NCI-H460 (cell line): ENCODE results near the gene PEMT. TPM values are rescaled to one million over a fixed set of nuclear protein-coding genes. Genes with fewer than 3 reads are reported as not detected.

ENCODE experiments used
- DNase-seq: peaks from one replicate; pipeline ENCODE4 v3.0.0-alpha.2; 2016; ENCODE audit warnings: low read depth; ENCODE audit errors: extremely low read depth
- total RNA-seq: library from RNA; depleted of rRNA; stranded (reverse); fragments of >200 nt; shearing (Covaris generic); gene quantifications from 2 replicates; pipeline ENCODE4 v1.2.3, GENCODE V29; 2014

The PEMT gene
- total RNA-seq, 1 experiment from 2014 or later: 84.7 TPM

GRCh38 chr17:17518014-17518413 lies 73.5 kb downstream of the PEMT start:
- no peak for DNase-seq

- DNase-seq: no peak
These were observed 74.4 kb downstream of the PEMT start for GRCh38 chr17:17516941-17517720.

- DNase-seq: no peak
These were observed 75.3 kb downstream of the PEMT start for GRCh38 chr17:17515934-17516930.

- DNase-seq: no peak
These were observed 76.2 kb downstream of the PEMT start for GRCh38 chr17:17514993-17515933.

- no peak for DNase-seq
These were observed 77.0 kb downstream of the PEMT start for GRCh38 chr17:17514361-17514992.

GRCh38 chr17:17513626-17514025 lies 77.9 kb downstream of the PEMT start:
- no peak for DNase-seq

- DNase-seq: no peak
These were observed 78.6 kb downstream of the PEMT start for GRCh38 chr17:17512866-17513265.

- no peak for DNase-seq
These were observed 79.3 kb downstream of the PEMT start for GRCh38 chr17:17511881-17512858.

GRCh38 chr17:17511293-17511741 lies 80.2 kb downstream of the PEMT start:
- DNase-seq: no peak

GRCh38 chr17:17510456-17511292 lies 80.8 kb downstream of the PEMT start:
- DNase-seq: no peak

GRCh38 chr17:17509601-17510425 lies 81.7 kb downstream of the PEMT start:
- DNase-seq: no peak

GRCh38 chr17:17508646-17509591 lies 82.6 kb downstream of the PEMT start:
- DNase-seq: no peak

- no peak for DNase-seq
These were observed 83.4 kb downstream of the PEMT start for GRCh38 chr17:17508019-17508535.

- no peak for DNase-seq
These were observed 84.0 kb downstream of the PEMT start for GRCh38 chr17:17507465-17508011.

- DNase-seq: no peak
These were observed 84.5 kb downstream of the PEMT start for GRCh38 chr17:17506893-17507464.
